ENCODE data around the gene ADGRL4.
"Not testable (repeated sequence)": the region's sequence is repeated elsewhere in the genome, so short reads cannot be mapped to it uniquely, and the experiment has no call there.

ADGRL4 gene

GRCh38 chr1:79006564-79006963 is at the start of gene ADGRL4:
ADGRL4 (minus strand) TSS chr1:79006730; CDS start chr1:79006654, 76 bp downstream.
- no peak for DNase-seq

- no peak for DNase-seq
Observed at GRCh38 chr1:79055856-79056255, 49.3 kb upstream of the ADGRL4 start.

- DNase-seq: no peak
Observed at GRCh38 chr1:79052829-79053449, 46.4 kb upstream of the ADGRL4 start.

GRCh38 chr1:79044974-79045650 is 38.6 kb upstream of the ADGRL4 start:
- DNase-seq: no peak

DNA sequence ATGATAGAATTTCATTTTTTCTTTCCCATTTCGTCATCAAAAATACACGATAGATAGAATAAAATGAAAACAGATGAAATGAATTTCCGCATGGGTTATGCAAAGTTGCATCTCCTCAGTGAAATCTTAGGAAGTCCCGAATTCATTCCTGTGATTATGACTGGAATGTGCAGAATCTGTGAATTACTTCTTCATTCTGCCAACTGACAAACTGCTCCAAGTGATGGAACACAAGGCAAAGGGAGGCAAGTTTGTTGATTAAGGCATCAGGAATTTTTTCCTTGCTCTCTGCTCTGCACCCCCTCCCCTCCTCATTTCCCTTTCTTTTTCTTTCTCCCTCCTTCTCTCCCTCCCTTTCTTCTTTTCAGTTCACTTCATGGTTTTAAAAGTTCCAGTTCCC is 37.0 kb upstream of the ADGRL4 start:
- DNase-seq: no peak

DNA sequence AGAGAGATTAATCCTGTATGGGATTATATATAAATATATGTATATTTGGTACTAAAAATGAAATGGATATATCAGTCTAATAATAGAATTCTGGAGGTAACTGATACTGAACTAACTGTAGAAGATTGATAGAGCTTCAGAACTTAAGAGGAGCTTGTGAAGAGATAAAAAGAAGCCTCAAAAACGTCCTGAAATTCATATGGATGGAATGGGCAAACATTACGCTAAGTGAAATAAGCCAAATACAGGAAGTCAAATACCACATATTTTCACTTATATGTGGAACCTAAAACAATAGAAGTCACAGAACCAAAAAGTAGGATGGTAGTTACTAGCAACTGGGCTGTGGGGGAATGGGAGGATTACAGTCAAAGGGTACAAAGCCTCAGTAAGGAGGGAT is 36.0 kb upstream of the ADGRL4 start:
- DNase-seq: no peak

- no peak for DNase-seq
Observed at GRCh38 chr1:79042117-79042516, 35.6 kb upstream of the ADGRL4 start.

- DNase-seq: no peak
Observed at GRCh38 chr1:79041666-79042065, 35.1 kb upstream of the ADGRL4 start.

DNA sequence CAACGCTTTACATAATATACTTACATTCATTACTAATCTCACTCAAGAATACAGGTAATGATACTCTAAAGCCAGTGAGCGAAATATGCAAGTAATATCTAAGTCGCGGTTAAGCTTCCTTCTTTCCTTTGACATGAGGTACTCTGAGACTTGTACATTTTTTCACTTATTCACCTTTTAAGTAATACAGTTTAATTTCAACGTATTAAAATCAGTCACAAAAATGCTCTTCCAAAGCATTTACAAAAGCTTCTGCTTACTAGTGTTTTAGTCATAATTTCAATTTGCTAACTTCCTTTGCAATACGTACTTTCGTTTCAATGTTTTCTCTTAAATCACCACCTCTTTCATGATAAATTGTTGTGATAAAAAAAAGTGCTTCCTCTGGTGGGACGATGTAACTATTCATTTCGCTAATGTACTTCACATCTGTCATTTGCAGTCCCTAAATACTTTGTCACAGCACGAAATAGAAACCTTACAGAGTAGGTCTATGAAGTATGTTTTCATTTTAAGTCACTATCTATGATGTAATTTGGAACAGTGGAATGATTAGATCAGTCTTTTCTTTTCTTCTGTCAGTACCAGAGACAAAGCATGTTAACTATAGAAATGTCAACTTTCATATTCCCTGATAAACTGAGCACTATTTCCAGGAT is 34.0 kb upstream of the ADGRL4 start:
- no peak for DNase-seq

GRCh38 chr1:79037085-79037484 is 30.6 kb upstream of the ADGRL4 start:
- no peak for DNase-seq

DNA sequence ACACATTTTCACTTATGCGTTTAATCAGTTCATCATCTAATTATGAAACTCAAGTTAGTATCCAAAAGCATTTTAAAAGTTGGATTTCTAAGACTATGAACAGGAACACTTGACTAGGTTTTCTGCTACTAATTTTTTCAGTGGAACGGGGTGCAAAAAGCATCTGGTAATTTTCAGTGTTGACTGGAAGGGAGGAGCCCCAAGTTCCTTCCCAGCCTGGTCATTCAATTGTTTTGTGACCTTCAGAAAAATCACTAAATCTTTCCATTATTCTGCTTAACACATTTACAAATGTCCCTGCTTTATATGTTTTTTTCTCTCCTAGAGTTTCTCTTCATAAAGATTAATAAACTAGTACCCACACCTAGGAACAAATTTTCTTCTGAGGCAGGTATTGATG is 6.0 kb upstream of the ADGRL4 start:
- DNase-seq: no peak

- DNase-seq: no peak
Observed at GRCh38 chr1:79010589-79010988, 4.1 kb upstream of the ADGRL4 start.

GRCh38 chr1:79005945-79006344 is 585 bp downstream of the ADGRL4 start:
- no peak for DNase-seq

DNA sequence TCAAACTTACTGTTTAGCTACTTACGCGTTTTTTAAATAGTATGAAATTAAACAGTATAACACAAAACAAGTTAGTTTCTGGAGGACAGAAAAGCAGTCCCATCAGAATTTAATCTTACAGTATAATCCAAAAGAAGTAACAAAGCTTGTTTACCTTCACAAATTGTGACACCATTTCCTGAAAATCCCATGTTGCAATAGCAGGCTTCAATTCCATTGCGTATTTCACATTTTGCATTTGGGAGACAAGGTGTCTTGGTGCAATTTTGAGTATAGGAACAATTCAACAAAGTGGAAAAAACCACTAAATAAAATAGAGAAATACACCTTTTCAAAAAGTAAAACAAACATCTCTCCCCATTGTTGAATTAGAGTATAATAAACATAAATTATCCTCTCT is 1.6 kb downstream of the ADGRL4 start:
- DNase-seq: no peak

DNA sequence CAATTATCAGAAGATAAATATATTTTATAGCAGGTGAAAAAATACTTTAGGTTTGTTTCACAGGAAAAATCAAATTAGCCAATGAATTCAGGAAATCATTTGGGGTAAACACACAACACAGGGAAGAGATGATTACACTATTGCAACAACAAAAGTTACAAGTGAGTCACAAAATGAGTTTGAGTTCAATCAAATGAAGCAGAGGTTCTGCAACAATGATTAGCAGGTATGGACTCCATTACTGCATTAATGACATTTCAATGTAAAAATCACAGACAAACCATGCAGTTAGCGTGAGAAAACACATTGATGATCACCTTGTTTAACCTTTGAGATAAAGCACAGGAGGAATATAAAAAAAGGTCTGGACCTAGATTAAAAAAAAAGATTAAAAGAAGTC is 9.7 kb downstream of the ADGRL4 start:
- no peak for DNase-seq

- DNase-seq: no peak
Observed at GRCh38 chr1:78987042-78987441, 19.5 kb downstream of the ADGRL4 start.

DNA sequence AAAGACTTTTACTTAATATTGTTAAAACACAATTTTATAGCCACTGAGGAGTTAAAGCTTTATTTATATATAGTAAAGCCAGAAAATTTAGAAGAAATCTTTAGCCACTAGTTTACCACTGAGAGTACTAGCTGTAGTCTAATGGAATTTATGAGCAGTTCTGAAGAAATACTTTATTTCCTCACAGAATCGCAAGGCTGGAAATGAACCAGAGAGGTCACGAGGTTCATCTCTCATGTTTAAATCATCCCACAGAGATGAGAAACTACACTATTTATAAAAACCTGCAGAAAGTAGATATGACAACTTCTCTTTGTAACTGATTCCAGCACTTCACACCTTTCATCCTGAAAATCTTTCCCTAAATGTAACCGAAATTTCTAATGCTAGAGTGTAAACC is 26.0 kb downstream of the ADGRL4 start:
- DNase-seq: no peak

GRCh38 chr1:78972723-78973122 is 33.8 kb downstream of the ADGRL4 start:
- DNase-seq: no peak

- not testable (repeated sequence) for DNase-seq
Observed at GRCh38 chr1:78967091-78967490, 39.4 kb downstream of the ADGRL4 start.

DNA sequence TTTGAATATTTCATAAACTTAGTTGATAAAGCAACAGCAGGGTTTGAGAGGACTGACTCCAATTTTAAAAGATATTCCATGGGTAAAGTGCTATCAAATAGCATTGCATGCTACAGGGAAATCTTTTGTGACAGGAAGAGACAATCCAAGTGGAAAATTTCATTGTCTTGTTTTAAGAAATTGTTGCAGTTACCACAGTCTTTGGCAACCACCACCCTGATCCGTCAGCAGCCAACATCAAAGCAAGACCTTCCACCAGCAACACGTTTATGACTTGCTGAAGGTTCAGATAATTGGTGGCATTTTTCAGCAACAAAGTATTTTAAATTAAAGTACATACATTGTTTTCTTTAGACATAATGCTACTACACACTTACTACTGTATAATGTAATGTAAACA is 47.8 kb downstream of the ADGRL4 start:
- DNase-seq: no peak

GRCh38 chr1:78950826-78951225 is 55.7 kb downstream of the ADGRL4 start:
- no peak for DNase-seq

DNA sequence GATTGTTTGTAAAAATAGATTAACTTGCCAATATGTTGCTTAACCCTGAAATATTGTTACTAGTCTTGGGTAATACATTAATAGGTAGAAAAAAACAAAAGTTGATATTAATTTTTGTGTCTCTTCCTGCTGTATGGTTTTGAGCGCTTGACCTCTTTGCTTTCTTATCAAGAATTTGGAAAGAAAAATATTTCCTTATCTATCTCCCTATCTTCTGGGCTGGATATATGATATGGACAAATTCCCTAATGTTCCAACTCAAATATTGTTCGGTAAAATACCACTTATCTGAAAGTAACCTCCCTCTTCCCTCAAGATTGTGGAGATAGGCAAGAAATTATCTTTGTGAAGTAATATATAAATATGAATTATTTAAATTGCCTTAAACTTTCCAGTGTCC is 57.3 kb downstream of the ADGRL4 start:
- no peak for DNase-seq

DNA sequence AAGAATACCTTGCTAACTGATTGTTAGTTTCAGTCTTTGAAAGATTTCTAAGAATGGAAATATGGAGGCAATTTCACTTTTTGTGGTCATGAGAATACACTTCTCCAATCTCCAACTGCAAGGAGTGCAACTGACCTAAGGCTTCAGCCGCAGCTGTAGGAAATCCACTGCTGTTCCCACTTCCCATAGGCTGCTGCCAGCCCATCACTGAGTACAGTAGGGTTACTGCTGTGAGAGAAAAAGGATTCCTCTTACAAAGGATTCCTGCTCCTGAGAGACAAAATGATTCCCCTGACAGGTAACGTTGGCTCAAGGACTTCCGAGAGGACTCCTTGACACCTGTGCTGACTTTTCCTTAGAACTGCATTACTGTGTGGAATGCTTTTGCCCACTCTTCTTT is 87.4 kb downstream of the ADGRL4 start:
- DNase-seq: no peak

GRCh38 chr1:78918157-78918556 is 88.4 kb downstream of the ADGRL4 start:
- DNase-seq: no peak

- no peak for DNase-seq
Observed at GRCh38 chr1:78916986-78917385, 89.5 kb downstream of the ADGRL4 start.
